HG03565 (cell line): ENCODE data around the gene CLEC16A.
"Not testable (repeated sequence)": the region's sequence is repeated elsewhere in the genome, so short reads cannot be mapped to it uniquely, and the experiment has no call there.

Experiments used
- ATAC-seq: cut with Tn5 transposase; IDR thresholded peaks from one replicate; pipeline ENCODE4 v1.9.1; 2021; ENCODE audit warnings: mild to moderate bottlenecking, moderate library complexity; ENCODE audit not compliant: unreplicated experiment

Gene CLEC16A

DNA sequence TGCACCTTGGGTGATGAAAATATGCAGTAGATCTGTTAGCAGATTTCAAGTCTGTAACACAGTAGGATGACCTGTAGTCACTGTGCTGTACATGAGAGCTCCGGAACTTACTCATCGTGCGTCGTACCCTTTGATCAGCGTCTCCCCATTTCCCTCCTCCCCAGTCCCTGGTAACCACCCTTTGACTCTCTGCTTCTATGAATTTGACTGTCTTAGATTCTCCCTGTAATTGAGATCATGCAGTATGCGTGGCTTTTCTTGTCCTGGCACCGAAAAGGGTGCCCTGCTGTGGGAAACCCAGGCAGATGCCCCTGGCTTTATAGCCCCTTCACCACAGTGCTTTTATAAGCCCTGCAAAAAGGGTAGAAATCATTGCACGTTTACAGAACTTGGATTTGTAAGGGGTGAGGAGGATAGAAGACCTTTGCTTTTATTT is 20.5 kb downstream of the CLEC16A start:
- ATAC-seq = peak; percentile 45

DNA sequence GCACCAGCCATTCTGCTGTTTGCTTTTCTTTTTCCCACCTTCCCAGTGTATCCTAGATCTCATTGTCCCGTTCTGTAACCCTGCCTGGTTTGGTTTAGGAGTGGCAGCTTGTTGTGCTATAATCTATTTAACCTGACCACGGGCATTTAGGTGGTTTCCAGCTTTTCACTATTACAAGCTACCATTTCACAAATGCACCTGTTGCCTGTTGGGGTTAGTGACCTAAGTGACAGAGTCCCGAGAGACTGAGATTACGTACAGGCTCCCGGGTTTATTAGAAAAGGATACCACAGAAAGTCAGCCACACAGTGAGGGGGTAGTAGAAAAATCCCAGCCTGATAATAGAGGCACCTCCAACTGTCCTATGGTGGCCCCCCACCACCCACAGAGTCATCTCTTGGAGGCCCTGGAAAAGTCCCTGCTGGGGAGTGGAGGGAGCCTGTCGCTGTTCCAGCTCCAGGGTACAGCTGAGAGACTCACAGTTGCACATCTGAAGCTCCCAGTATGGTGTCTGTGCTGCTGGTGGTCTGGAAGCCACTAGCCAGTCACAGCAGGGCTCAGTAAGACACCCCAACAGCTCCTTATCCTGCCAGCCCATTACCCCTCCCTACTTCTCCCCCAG is 21.2 kb downstream of the CLEC16A start:
- ATAC-seq = peak; percentile 53

GRCh38 chr16:10966129-10966528 is 21.8 kb downstream of the CLEC16A start:
- ATAC-seq = no peak

- ATAC-seq = not testable (repeated sequence)
Measured at GRCh38 chr16:10966559-10966958, 22.2 kb downstream of the CLEC16A start.

- no peak for ATAC-seq
Measured at GRCh38 chr16:10967986-10968385, 23.6 kb downstream of the CLEC16A start.

DNA sequence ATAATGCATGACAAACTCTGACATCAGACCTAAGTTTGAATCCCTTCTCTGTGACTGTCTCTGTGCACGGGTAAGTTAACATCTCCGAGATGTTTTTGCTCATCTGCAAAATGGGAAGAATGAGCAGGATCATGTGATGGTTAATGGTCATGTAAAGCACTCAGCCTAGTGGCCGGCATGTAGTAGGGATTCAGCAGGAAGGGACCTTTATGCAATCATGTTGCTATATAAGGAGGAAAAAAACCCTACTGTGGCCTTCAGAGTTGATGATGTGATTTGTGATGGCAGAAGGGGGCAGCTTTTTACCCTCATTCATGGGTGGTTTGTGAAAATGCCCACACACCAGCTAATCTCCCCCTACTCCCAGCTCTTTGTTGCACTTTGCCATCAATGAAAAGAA is 24.1 kb downstream of the CLEC16A start:
- ATAC-seq = no peak

GRCh38 chr16:10969615-10970014 is 25.3 kb downstream of the CLEC16A start:
- ATAC-seq = no peak

- ATAC-seq = no peak
Measured at GRCh38 chr16:10970065-10970464, 25.7 kb downstream of the CLEC16A start.

DNA sequence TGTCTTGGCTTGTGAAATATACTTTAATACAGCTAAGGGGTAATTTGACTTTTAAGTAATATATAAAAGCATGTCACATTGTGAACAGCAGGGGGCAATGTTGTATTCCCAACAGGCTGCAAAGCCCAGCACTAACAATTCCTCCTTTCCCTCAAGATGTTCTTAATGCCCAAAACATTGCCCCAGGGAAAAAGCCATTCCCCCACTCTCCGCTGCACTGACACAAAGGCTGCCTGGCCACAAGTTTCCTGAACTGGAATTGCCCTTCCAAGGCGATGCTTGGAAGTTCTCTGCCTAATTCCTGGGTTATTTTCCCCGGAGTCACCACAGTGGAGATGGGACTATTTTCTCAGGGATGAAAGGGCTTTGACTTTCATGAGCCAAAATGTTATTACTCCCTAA is 27.2 kb downstream of the CLEC16A start:
- no peak for ATAC-seq

GRCh38 chr16:10972108-10972818 is 27.9 kb downstream of the CLEC16A start:
- ATAC-seq = no peak

DNA sequence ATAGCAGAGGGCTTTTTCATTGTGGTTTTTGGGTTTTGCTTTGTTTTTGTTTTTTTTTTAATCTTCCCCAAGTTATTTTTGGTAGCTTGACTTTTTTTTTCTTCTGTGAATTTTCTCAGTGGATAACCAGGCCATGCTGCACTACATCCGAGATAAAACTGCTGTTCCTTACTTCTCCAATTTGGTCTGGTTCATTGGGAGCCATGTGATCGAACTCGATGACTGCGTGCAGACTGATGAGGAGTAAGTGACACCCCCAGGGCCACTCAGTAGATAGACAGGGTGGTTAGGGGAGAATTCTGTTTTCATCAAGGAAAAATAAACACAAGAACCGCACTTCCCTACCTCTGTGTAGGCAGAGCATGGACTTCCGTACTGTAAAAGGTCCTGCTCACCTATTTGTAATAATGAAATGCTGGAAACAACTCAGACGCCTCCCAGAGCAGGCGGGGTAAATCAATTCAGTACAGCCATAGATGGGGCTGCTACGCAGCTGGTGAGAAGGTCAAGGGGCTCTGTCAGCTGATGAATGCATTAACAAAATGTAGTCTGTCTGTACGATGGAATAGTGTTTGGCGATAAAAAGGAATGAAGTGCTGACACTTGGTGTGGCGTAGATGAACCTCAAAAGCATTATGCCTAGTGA is 28.6 kb downstream of the CLEC16A start:
- no peak for ATAC-seq

GRCh38 chr16:10976634-10977033 is 32.3 kb downstream of the CLEC16A start:
- no peak for ATAC-seq

DNA sequence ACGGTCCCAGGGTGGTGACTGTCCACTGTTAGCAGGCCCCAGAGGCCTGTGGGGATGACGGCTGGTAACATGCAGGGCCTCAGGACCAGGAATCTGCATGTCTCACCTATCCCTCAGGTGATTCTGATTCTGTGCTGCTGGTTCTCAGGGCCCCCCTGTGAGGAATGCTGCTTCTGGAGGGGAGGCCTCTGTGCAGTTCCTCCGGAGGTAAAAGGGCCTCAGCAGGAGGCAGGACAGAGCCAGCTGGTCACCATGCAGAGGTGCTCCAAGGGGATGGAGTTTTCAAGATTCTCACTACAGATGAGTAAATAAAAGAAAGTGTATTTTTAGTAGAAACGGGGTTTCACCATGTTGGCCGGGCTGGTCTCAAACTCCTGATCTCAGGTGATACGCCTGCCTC is 33.8 kb downstream of the CLEC16A start:
- no peak for ATAC-seq

GRCh38 chr16:10978871-10979446 is 34.6 kb downstream of the CLEC16A start:
- no peak for ATAC-seq

DNA sequence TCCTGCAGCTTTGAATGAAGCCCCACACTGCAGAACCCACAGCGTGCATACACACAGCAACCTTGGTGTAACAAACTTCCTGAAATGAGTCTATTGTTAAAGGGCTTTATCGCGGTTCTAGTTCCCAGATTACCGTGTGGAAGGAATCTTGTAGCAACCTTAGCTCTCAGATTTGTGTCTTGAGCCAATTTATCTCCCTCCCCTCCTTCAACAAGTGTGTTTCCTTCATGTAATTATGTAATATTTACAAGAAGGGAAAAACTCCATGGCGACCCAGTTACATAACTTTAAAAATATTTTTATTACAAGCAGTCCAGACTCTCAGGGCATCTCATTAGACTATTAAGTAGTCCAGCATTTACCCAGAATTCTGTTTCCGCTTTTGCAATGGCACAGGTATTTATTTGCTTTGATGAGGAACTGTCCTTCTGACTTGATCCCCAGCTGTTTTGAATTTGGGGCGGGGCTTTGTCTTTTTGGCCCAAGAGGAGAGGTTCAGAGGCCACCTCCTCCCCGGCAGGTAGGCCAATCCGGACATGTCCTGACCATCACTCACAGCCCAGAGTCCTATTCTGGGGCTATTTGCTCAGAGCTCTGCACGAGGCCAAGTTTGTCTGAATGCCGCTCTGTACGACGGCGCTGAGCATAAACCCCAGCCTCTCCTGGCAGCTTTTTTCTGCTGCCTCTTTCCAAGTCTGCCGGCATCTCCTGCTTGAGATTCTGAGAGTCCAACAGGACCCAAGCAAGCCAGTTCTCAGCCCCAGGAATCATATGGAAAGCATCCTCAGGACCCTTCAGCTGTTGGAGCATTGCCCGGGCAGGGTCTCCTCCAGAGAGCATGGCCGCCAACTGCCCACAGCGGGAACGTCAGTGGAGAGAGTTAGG is 35.6 kb downstream of the CLEC16A start:
- ATAC-seq = no peak

- no peak for ATAC-seq
Measured at GRCh38 chr16:10980813-10981212, 36.4 kb downstream of the CLEC16A start.

- peak; percentile 66 for ATAC-seq
Measured at GRCh38 chr16:10981697-10982216, 37.4 kb downstream of the CLEC16A start.

DNA sequence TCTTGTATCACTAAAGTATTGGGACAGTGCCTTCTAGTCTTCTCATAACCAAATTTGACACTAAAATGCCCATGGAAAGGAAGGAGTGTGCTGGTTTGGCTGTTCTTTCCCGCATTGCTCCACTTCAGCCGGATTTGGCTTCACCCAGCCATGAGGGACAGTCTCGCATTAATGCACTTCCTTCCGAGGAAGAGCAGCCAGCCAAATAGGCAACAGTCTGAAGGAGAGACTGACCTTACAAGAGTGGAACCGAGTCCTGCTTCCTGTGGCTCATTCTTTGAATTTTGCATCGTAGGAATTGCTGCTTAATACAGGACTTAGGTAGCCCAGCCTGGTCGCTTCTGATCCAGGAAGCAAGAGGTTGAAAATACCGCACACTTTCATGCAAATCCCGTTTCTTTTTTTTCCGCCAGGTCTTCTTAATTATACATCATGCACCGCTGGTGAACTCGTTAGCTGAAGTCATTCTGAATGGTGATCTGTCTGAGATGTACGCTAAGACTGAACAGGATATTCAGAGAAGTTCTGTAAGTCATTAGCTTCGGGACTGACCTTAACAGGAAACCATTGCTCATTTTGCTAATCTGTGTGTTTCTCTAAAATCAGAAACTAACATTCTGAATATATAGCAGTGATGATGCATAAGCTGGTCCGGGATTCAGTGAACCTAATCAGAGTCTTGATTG is 38.2 kb downstream of the CLEC16A start:
- ATAC-seq = peak; percentile 43

GRCh38 chr16:10983159-10983558 is 38.8 kb downstream of the CLEC16A start:
- no peak for ATAC-seq

DNA sequence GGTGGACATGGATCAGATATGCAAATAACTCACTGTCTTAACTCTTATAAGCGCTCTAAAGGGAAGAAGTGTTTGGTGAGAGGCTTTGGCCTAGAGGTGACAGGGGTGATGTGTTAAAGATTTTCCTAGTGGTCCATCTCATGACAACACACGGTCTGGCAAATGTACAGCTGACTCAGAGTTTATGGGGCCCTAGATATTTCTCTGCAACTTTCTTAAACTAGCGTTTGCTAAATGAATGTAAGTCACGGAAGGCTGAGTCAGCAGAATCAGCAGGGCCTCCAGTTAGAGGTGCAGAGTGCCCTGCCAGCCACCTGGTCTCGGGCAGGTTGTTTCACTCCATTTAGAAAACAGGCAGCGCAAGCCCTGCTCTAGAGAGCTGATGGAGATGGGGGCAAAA is 40.1 kb downstream of the CLEC16A start:
- ATAC-seq = no peak
